K562 (cell line): ENCODE results near the gene EXOSC1. TPM values are rescaled to one million over a fixed set of nuclear protein-coding genes. Genes with fewer than 3 reads are reported as not detected.

ENCODE experiments used
- BRD4 ChIP-seq: fragments of 200-600 bp; sonication (generic); IDR thresholded peaks from 2 replicates; pipeline ENCODE4 v1.6.1; 2017; ENCODE audit warnings: inconsistent platforms
- CREM ChIP-seq: IDR thresholded peaks from 2 replicates; pipeline ENCODE4 v1.6.1; 2014; ENCODE audit warnings: antibody characterized with exemption, low read depth
- CXXC5 ChIP-seq: fragments of 250-450 bp; sonication (Bioruptor Pico); IDR thresholded peaks from 2 replicates; pipeline ENCODE4 v1.8.0; 2022; ENCODE audit warnings: inconsistent platforms, mild to moderate bottlenecking, moderate library complexity
- E2F5 ChIP-seq: sonication (generic); formaldehyde crosslinking; IDR thresholded peaks from 2 replicates; pipeline ENCODE4 v1.8.0; 2022; ENCODE audit warnings: mild to moderate bottlenecking, missing genetic modification reagents
- E4F1 ChIP-seq: fragments of 250-450 bp; sonication (Bioruptor Pico); IDR thresholded peaks from 2 replicates; pipeline ENCODE4 v1.5.0; 2021; ENCODE audit warnings: mild to moderate bottlenecking, borderline replicate concordance
- FOXA3 ChIP-seq, 2 experiments: fragments of 450-650 bp in 1 of 2; sonication (generic) in 1 of 2; formaldehyde crosslinking; IDR thresholded peaks in 1 of 2; conservative IDR thresholded peaks in 1 of 2; 2 replicates each; pipeline versions ENCODE4 v1.4.0 to v1.8.0; 2020 to 2022; ENCODE audit warnings: mild to moderate bottlenecking in 2 of 2, missing genetic modification reagents in 1 of 2
- GTF2E2 ChIP-seq: fragments of 200-800 bp; sonication (Bioruptor generic); IDR thresholded peaks from 2 replicates; pipeline ENCODE4 v1.6.1; 2016; ENCODE audit warnings: missing genetic modification characterization, missing compliant biosample characterization
- HCFC1 ChIP-seq: IDR thresholded peaks from 2 replicates; pipeline ENCODE4 v1.6.1; 2012; ENCODE audit warnings: low read depth, low read length, improper control_type of control experiment
- HES1 ChIP-seq: fragments of 450-650 bp; IDR thresholded peaks from 2 replicates; pipeline ENCODE4 v1.6.1; 2016; ENCODE audit warnings: low read depth, mild to moderate bottlenecking, moderate library complexity
- MCM2 ChIP-seq: fragments of 450-650 bp; IDR thresholded peaks from 2 replicates; pipeline ENCODE4 v1.6.1; 2017; ENCODE audit warnings: low read depth, mild to moderate bottlenecking
- PTRF ChIP-seq: fragments of 450-650 bp; IDR thresholded peaks from 2 replicates; pipeline ENCODE4 v1.6.1; 2016; ENCODE audit warnings: mild to moderate bottlenecking, missing genetic modification characterization, missing compliant biosample characterization
- RFX1 ChIP-seq: fragments of 450-650 bp; IDR thresholded peaks from 2 replicates; pipeline ENCODE4 v1.6.1; 2016; ENCODE audit warnings: mild to moderate bottlenecking, moderate library complexity
- RFX5 ChIP-seq: IDR thresholded peaks from 2 replicates; pipeline ENCODE4 v1.6.1; 2011; ENCODE audit warnings: low read depth, mild to moderate bottlenecking, improper control_type of control experiment, low read length
- SAFB2 ChIP-seq: fragments of 200-400 bp; formaldehyde crosslinking; IDR thresholded peaks from 2 replicates; pipeline ENCODE4 v1.6.1; 2018; ENCODE audit warnings: borderline replicate concordance, low read length, low read depth, moderate library complexity; ENCODE audit not compliant: severe bottlenecking
- STAT6 ChIP-seq: sonication (generic); formaldehyde crosslinking; IDR thresholded peaks from 2 replicates; pipeline ENCODE4 v1.8.1; 2023; ENCODE audit warnings: mild to moderate bottlenecking, missing genetic modification reagents
- TFAM ChIP-seq: fragments of 250-450 bp; sonication (Bioruptor Pico); conservative IDR thresholded peaks from 2 replicates; pipeline ENCODE4 v1.5.0; 2021; ENCODE audit warnings: mild to moderate bottlenecking, moderate library complexity
- U2AF1 ChIP-seq: fragments of 200-400 bp; formaldehyde crosslinking; optimal IDR thresholded peaks from 2 replicates; pipeline ENCODE3; 2017; ENCODE audit warnings: mild to moderate bottlenecking, low read depth, low read length, moderate library complexity
- ZFP30 ChIP-seq: fragments of 250-450 bp; sonication (Bioruptor Pico); IDR thresholded peaks from 2 replicates; pipeline ENCODE4 v1.8.0; 2022; ENCODE audit warnings: moderate library complexity, mild to moderate bottlenecking, inconsistent platforms, borderline replicate concordance
- ZNF121 ChIP-seq: sonication (generic); formaldehyde crosslinking; conservative IDR thresholded peaks from 2 replicates; pipeline ENCODE4 v1.8.0; 2022; ENCODE audit warnings: missing genetic modification reagents
- ZNF133 ChIP-seq: fragments of 250-450 bp; sonication (Bioruptor Pico); IDR thresholded peaks from 2 replicates; pipeline ENCODE4 v1.4.0; 2020; ENCODE audit warnings: mild to moderate bottlenecking
- ZNF197 ChIP-seq: fragments of 200-800 bp; sonication (Bioruptor generic); IDR thresholded peaks from 2 replicates; pipeline ENCODE4 v1.6.1; 2016; ENCODE audit warnings: low read depth, missing genetic modification characterization, missing compliant biosample characterization
- ZNF274 ChIP-seq: IDR thresholded peaks from 2 replicates; pipeline ENCODE4 v1.6.1; 2011; ENCODE audit warnings: low read depth, mild to moderate bottlenecking, low read length, moderate library complexity, borderline replicate concordance
- ZNF282 ChIP-seq: sonication (generic); formaldehyde crosslinking; IDR thresholded peaks from 2 replicates; pipeline ENCODE4 v1.8.1; 2023; ENCODE audit warnings: missing genetic modification reagents
- ZNF436 ChIP-seq: fragments of 250-450, 450-650 bp; sonication (Bioruptor Pico); formaldehyde crosslinking; IDR thresholded peaks from 2 replicates; pipeline ENCODE4 v1.7.0; 2020; ENCODE audit warnings: mild to moderate bottlenecking
- polyA plus RNA-seq, 8 experiments: library from polyadenylated mRNA; depleted of rRNA in 4 of 8; stranded (reverse) in 5 of 8; unstranded in 3 of 8; fragments of >200 nt; fragmentation: Nextera tagmentation in 2 of 8; fragmentation: Illumina TruSeq in 1 of 8; extraction: Ambion mirVana in 2 of 8; extraction: Trizol in 1 of 8; gene quantifications; 2 replicates each; pipeline versions ENCODE4 v1.2.1 to v1.2.3, GENCODE V29; 2011 to 2014; ENCODE audit warnings: inconsistent platforms in 1 of 8, missing spikeins in 1 of 8
- total RNA-seq, 7 experiments: library from RNA; depleted of rRNA in 6 of 7; stranded (reverse); fragments of >200 nt in 6 of 7; fragmentation: Illumina TruSeq in 2 of 7; extraction: Trizol in 2 of 7; gene quantifications; 2 replicates each; pipeline versions ENCODE4 v1.2.1 to v1.2.3, GENCODE V29; 2011 to 2021; ENCODE audit warnings: low replicate concordance in 1 of 7

EXOSC1 gene
- total and polyA plus RNA-seq, 9 of the 15 experiments (the other 6 are each of a cell fraction or from before 2014, with no cell fraction given), result 44.3 to 117 (median 67.0) TPM

GRCh38 chr10:97399843-97400545 is 45.8 kb downstream of the EXOSC1 start (continued):
- TF ChIP-seq STAT6 (CRISPR knock-in tag) (no peak), RFX5 (no peak), ZNF121 (no peak), ZNF436 (CRISPR knock-in tag) (no peak), ZNF133 (CRISPR knock-in tag) (no peak), U2AF1 (no peak), CREM (peak; percentile 68), CXXC5 (CRISPR knock-in tag) (no peak), E2F5 (no peak), RFX1 (no peak), ZFP30 (no peak), ZNF274 (no peak), HES1 (no peak), ZNF197 (no peak), FOXA3 (CRISPR knock-in tag; conservative IDR thresholded peaks at IDR 0.05 in 1 of 2, IDR thresholded peaks at IDR 0.05 in 1 of 2) (no peak), ZNF282 (CRISPR knock-in tag) (no peak), E4F1 (CRISPR knock-in tag) (no peak), SAFB2 (no peak), TFAM (CRISPR knock-in tag) (no peak), MCM2 (no peak), PTRF (no peak), HCFC1 (no peak), BRD4 (no peak), GTF2E2 (tag) (no peak)
